ENCODE results near the gene TNPO2. TPM values are rescaled to one million over a fixed set of nuclear protein-coding genes. Genes with fewer than 3 reads are reported as not detected.

The TNPO2 gene
- total RNA-seq, 2 donors from 2014 or later: 46.7 to 65.5 TPM

GRCh38 chr19:12675399-12675798 lies 48.3 kb downstream of the TNPO2 start:
- Histone ChIP-seq H3K27me3 (no peaks in the 10 kb centered on the region), H3K4me1 (peaks cover 5% of the 10 kb centered on the region), H3K9ac (ENCODE audit: low read depth in 2 of 2, low read length in 2 of 2) (no peak overlapping the region), H3K9me3 (no peaks in the 10 kb centered on the region), H3K27ac (no peak overlapping the region), H3K36me3 (peaks cover 11% of the 10 kb centered on the region), H3K4me3 (no peak overlapping the region)
- DNase-seq: no peak
- no peak for TF ChIP-seq CTCF (IDR thresholded peaks at IDR 0.05)
- intact Hi-C loops (cut with DNase I): no loop called here

GRCh38 chr19:12672744-12673143 lies 51.0 kb downstream of the TNPO2 start:
- TF ChIP-seq CTCF (IDR thresholded peaks at IDR 0.05): no peak
- H3K27ac ChIP-seq: no peak overlapping the region
- no peaks in the 10 kb centered on the region for H3K27me3 ChIP-seq
- no peaks in the 10 kb centered on the region for H3K36me3 ChIP-seq
- H3K4me1 ChIP-seq: peaks cover 12% of the 10 kb centered on the region
- no peak for DNase-seq
- H3K4me3 ChIP-seq: no peak overlapping the region
- no peaks in the 10 kb centered on the region for H3K9me3 ChIP-seq
- intact Hi-C loops (cut with DNase I): no loop called here
- no peak overlapping the region for H3K9ac ChIP-seq (ENCODE audit: low read depth in 2 of 2, low read length in 2 of 2)

GRCh38 chr19:12670159-12670928 lies 53.4 kb downstream of the TNPO2 start:
- H3K9ac ChIP-seq (ENCODE audit: low read depth in 2 of 2, low read length in 2 of 2): peak overlapping the region; percentile 76 to 91
- no peak for TF ChIP-seq CTCF (IDR thresholded peaks at IDR 0.05)
- H3K27me3 ChIP-seq: no peaks in the 10 kb centered on the region
- H3K27ac ChIP-seq: peak overlapping the region; percentile 94
- peak overlapping the region; percentile 80 for H3K4me3 ChIP-seq
- no peaks in the 10 kb centered on the region for H3K9me3 ChIP-seq
- no peak for DNase-seq
- intact Hi-C loops (cut with DNase I): no loop called here
- no peaks in the 10 kb centered on the region for H3K36me3 ChIP-seq
- H3K4me1 ChIP-seq: peaks cover 16% of the 10 kb centered on the region

GRCh38 chr19:12669270-12670158 lies 54.2 kb downstream of the TNPO2 start:
- peak; percentile 84 for DNase-seq
- peak overlapping the region; percentile 76 to 91 for H3K9ac ChIP-seq (ENCODE audit: low read depth in 2 of 2, low read length in 2 of 2)
- no peaks in the 10 kb centered on the region for H3K9me3 ChIP-seq
- H3K4me3 ChIP-seq: peak overlapping the region; percentile 80
- peak overlapping the region; percentile 94 for H3K27ac ChIP-seq
- H3K4me1 ChIP-seq: peaks cover 16% of the 10 kb centered on the region
- no peaks in the 10 kb centered on the region for H3K27me3 ChIP-seq
- no peak for TF ChIP-seq CTCF (IDR thresholded peaks at IDR 0.05)
- intact Hi-C loops (cut with DNase I): loop anchor here (5.0 kb wide), 1 partner anchor 107 kb away; no protein-coding TSS in a partner anchor
- no peaks in the 10 kb centered on the region for H3K36me3 ChIP-seq

GRCh38 chr19:12668932-12669269 lies 54.8 kb downstream of the TNPO2 start:
- H3K9ac ChIP-seq (ENCODE audit: low read depth in 2 of 2, low read length in 2 of 2): peak overlapping the region; percentile 76 to 91
- peak; percentile 57 for DNase-seq
- no peak for TF ChIP-seq CTCF (IDR thresholded peaks at IDR 0.05)
- intact Hi-C loops (cut with DNase I): loop anchor here (5.0 kb wide), 1 partner anchor 107 kb away; no protein-coding TSS in a partner anchor
- H3K27ac ChIP-seq: peak overlapping the region; percentile 94
- no peaks in the 10 kb centered on the region for H3K36me3 ChIP-seq
- no peaks in the 10 kb centered on the region for H3K9me3 ChIP-seq
- no peaks in the 10 kb centered on the region for H3K27me3 ChIP-seq
- H3K4me3 ChIP-seq: peak overlapping the region; percentile 80
- peaks cover 16% of the 10 kb centered on the region for H3K4me1 ChIP-seq

Data from colonic mucosa (tissue), 4 donors.